HG02623 (cell line): ENCODE data around the gene MTX2.
"Not testable (repeated sequence)": the region's sequence is repeated elsewhere in the genome, so short reads cannot be mapped to it uniquely, and the experiment has no call there.

Experiments used
- ATAC-seq: cut with Tn5 transposase; IDR thresholded peaks from one replicate; pipeline ENCODE4 v1.9.1; 2021; ENCODE audit warnings: moderate library complexity; ENCODE audit not compliant: unreplicated experiment

Gene MTX2

DNA sequence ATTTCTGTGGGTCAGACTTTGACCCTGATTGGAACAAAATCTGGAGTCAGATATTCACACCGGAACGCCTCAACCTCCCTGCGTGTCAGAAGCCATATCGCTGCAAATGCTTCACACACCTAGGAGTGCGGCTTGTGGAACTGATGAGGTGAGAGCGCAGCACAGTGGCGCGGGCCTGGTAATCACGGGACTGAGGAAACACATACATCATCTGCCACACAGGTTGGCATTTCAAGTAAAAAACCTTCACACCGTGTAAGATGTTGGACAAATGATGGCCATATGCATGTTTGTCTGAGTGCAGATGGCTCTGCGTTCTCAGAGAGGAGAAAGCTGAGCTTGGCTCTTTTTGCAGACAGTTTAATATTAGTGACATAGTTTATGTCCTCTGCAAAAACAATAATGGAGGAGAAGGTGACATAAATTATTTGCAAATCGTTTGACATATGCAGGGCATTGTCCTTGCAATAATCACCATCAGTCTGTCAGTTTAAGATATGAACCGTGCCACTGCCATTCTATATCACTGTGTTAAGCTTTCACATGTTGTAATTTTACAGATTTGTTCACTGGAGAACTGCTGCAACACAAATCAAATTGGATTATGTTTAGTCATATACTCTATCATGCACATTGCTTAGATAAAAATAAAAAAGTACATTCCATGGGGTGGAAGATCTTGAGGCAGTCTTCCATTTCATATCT, 101.4 kb downstream of the MTX2 start:
- ATAC-seq, result no peak

GRCh38 chr2:176373155-176373554, 103.9 kb downstream of the MTX2 start:
- not testable (repeated sequence) for ATAC-seq

DNA sequence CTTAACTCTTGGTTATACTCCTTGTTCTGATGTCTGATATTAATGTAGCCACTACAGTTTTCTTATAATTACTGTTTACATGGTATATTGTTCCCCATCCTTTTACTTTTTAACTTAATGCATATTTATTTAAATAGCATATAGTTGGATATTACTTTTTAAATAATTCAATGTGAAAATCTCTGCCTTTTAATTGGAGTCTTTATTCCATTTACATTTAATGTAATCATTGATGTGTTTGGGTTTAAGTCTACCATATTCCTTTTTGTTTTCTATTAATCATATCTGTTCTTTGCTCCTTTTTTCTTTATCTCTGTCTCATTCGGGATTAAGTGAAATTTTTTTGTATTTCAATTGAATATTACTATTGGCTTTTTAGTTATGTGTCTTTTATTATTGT, 109.1 kb downstream of the MTX2 start:
- ATAC-seq, result no peak

GRCh38 chr2:176380341-176380740, 111.1 kb downstream of the MTX2 start:
- no peak for ATAC-seq

DNA sequence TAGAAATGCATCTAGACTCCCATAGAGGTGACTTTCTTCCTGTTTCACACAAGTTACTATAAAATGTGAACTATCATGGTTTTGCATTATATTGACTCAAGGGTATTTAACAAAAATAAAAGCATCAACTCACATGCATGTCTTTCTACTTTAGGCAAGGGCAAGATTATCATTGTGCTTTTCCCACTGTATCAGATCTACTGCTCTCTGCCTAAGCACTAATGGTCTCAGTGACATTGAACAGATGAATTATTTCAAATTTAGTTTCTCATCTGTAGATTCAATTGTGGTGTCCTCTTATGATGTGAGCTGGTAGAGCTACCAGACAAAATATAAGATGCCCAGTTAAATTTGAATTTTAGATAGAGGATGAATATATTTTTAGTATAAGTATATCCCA, 113.9 kb downstream of the MTX2 start:
- no peak for ATAC-seq

DNA sequence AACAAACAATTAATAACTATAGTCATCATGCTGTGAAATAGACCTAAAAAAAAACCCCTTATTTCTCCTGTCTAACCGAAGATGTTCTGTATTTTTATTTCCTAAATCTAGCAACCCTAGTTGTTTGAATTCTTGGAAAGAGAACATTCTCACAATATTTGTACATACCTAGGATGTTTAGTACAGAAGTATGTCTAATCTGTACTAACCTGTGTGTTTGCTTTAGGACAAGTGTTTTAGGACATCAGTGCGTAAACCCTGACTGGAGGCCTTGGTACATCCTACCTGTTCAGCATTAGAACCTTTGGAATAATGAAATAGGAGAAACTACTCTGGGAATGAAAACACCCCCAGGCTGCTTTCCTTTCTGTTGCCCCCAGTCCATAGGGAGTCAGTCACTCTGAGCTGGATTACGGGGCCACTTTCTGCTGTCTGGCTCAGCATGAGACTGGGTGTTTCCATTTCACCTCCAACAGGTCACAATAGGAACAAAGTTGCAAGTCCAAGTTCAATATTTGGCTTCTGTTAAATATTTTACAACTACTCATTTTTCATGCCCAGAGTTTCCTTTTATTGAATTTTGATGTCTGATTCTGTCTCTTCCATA, 114.7 kb downstream of the MTX2 start:
- no peak for ATAC-seq

DNA sequence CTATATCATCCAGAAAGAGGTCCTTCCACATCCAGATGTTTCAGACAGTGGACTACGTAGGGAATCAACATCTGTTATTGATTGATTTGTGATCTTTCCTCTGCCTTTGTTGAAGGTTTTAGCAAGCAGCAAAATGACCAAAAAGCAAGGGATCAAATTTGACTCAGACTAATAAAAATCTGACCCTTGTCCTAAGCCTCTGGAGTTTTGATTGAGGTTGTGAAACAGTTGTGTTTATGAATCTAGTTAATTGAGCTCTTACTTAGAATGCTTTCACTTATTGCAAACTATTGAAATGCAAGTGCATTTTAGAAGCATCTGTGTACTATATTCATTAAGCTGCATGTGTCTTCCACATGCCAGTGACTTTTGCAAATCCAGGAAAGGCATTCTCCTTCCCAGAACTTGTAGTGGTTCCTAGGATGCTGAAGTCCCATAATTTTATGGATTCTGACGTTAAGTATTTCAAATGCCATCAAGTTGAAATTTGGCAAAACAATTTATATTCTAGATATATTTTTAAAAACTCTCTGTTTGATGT, 116.0 kb downstream of the MTX2 start:
- no peak for ATAC-seq

GRCh38 chr2:176385838-176386237, 116.6 kb downstream of the MTX2 start:
- ATAC-seq, result no peak
